Lower leg skin (tissue), 3 donors: ENCODE results near the gene NBEAL1.

Experiments
- CTCF ChIP-seq, 3 donors: fragments of 450-650 bp; IDR thresholded peaks; one replicate each; pipeline ENCODE4 v1.5.1; 2016; ENCODE audit warnings: antibody characterized with exemption in 3 of 3, mild to moderate bottlenecking in 3 of 3, moderate library complexity in 2 of 3
- POLR2A ChIP-seq, 2 donors: fragments of 450-650 bp; IDR thresholded peaks; one replicate each; pipeline ENCODE4 v1.6.1; 2016 to 2017; ENCODE audit warnings: antibody characterized with exemption in 2 of 2, mild to moderate bottlenecking in 1 of 2, moderate library complexity in 1 of 2

GRCh38 chr2:203225423-203226039 lies 210.9 kb downstream of the NBEAL1 start:
- no peak for TF ChIP-seq CTCF (IDR thresholded peaks at IDR 0.05)
- TF ChIP-seq POLR2A (IDR thresholded peaks at IDR 0.05): no peak
